Cortex of kidney (tissue), 1 donor: Measurements from ENCODE around the gene JPT1.
"Not testable (repeated sequence)": the region's sequence is repeated elsewhere in the genome, so short reads cannot be mapped to it uniquely, and the experiment has no call there.

ENCODE experiments used
- DNase-seq: peaks from one replicate; lab custom pipeline; 2025; lab: John Stamatoyannopoulos, UW

Gene JPT1

DNA sequence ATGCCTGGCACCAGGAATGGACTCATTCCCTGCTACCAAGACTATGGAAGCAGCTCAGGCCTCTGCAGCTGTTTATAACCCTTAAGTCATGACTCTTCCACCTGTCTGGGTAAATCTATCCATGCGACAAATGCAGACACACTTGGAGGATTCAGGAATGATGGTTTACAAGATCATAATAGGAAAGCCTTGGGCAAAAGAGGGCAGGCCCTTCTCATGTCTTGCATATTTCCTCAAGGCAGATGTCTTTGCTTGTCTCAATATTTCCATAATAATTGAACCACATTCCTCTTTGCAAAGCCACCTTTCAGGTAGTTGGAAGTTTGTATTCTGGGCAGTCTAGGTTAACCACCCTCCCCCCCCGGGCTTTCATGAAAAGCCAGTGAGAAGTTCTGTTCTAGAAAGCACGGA, 884 bp upstream of the JPT1 start:
- no peak for DNase-seq

DNA sequence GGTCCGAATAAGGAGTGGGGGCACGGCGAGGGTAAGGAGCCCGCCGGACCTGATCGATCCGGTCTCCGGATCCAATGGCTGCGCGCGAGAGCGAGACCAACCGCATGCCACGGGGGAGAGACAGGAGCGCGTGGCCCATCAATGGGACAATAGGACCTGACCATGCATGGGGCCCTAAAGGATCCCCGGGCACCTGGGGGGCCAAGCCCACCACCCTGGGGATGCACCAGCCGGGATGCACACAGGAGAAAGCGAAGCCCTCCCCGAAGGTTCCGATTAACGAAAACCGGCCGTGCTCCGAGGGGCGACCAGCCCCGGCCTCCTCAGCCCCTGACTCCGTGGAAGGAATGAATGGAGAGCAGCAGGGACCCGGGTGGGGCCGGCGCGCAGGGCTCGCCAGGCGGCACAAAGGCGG, 525 bp downstream of the JPT1 start:
- no peak for DNase-seq

DNA sequence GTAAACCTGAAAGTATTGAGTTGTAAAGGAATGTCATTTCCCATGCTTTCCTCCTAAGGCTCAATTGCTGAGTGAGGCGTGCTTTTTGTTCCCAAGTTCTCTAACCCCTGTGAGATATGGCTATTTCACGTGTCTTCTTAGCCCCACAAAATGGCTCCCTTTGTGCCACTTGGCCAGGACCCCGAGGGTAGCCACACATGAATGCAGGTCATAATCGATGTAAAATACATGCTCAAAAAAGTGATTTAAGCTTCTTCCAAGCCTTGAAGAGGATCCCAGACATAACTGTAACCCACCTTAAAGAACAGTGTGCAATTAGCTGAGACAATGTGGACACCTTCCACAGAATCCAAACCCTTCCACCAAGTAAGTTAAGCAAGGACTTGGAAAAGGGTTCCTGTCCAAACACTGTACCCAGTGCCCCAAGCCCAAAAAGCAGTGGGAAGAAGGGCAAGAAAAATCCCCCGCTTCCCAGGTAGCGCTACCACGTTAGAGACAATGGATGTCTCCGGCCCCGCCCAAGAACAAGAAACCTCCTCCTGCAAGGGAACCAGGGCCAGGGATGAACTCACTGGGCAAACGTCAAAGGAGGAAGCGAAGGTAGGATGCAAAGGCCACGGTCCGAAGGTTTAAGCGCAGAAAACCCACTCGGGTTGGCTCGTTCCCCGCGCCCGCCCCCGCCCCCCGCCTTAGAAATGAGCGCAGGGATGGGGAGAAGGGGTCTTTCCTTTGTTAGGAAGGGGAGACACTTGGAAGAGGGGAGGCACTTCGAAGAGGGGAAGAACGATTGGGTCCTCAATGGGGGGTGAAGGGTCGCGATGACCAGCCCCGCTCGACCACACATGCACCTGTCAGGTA, 1.2 kb downstream of the JPT1 start:
- DNase-seq: no peak

DNA sequence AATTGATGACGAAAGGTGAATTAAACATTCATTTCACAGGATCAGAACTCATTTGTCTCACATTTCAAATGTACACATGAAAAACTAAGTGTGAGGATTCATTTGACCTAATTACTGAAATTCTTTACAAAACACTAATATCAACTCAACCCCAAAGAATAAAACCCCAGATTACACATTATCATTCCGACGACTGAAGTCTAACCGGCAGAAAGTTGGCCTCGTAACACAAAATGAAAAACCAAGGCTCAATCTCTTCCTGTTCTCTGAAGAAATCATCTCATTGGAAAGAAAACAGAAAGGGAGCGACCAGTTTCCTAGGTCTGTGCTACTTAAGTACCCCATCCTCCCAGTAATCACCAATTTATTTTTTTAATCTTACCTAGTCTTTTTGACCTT, 1.8 kb downstream of the JPT1 start:
- no peak for DNase-seq

DNA sequence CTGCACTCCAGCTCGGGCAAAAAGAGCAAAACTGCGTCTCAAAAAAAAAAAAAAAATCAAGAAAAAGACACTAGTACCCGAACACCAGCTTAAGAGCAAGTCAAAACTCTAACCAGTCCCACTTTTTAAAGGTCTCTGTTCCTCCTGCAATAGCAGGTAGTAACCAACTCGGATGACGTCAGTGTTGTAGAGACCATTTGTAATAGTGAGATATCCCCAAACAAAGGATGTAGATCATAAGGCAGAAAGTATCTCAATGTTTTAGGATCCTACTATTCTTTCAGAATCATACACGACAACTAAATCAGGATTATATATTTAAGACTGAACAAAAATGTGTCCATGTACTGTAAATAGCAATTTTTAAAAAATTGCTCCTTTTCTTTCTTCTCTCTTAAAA, 2.4 kb downstream of the JPT1 start:
- DNase-seq: no peak

DNA sequence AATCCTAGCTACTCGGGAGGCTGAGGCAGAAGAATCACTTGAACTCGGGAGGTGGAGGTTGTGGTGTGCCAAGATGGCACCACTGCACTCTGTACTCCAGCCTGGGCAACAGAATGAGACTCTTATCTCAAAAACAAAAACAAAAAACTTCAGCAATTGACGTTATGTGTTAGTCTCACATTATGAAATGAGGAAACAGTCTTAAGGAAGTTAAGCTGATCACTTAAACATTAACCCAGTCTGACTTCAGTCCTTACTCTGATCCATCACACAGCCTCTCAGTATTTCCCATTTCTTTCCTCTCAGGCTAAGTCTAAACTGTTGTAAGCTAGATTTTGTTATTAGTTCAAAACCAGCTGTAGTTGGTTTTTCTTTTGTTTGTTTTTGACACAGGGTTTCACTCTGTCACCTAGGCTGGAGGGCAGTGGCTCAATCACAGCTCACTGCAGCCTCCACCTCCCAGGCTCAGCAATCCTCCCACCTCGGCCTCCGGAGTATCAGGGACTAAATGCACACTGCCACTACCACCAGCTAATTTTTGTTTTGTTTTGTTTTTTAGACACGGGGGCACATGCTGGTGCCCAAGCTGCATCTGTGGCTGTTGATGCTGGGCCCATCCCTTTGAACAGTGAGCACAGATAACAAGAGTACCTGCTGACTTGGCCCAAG, 6.3 kb downstream of the JPT1 start:
- no peak for DNase-seq

DNA sequence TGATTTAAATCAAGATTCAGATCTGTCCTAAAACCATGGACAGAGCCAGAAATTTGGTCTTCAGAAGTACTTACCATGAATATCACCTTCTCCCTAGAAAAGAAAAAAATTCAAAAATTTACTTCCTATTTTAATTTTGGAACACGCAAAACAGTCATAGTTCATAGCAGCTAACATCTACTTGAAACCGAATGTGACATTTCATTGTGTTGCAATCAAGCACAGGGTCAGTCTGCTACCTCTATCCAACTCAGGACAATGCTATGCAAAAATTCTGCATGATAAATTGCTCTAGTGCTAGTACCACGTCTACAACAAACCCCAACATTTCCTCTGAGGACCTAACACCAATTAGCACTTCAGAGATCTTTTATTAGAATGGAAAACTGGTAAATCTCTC, 7.7 kb downstream of the JPT1 start:
- DNase-seq: no peak

DNA sequence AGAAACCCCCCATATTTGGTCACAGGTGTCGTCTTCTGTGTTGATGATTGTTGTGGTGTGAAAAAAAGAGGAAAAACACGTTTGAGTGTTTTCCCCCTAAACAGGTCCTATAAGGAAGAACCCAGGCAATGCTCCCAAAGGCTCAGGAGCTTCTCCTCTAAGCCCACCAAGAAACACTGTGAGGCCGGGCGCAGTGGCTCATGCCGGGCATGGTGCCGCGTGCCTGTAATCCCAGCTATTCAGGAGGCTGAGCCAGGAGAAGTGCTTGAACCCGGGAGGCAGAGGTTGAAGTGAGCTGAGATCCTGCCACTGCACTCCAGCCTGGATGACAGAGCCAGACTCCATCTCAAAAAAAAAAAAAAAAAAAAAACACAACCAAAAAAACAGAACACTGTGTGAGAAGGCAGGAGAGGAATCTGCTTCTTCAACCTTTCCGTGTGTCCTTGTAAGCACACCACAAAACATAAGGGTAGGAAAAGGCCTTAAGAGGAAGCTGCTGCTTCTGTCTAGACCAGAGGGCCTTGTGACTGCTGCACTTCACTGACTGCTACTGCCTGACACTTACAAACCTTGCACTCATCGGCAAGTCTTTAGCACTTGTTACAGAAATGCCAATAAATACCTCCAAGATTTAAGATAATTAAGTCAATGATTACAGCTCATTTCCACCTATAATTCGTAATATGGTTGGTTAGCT, 9.3 kb downstream of the JPT1 start:
- no peak for DNase-seq

DNA sequence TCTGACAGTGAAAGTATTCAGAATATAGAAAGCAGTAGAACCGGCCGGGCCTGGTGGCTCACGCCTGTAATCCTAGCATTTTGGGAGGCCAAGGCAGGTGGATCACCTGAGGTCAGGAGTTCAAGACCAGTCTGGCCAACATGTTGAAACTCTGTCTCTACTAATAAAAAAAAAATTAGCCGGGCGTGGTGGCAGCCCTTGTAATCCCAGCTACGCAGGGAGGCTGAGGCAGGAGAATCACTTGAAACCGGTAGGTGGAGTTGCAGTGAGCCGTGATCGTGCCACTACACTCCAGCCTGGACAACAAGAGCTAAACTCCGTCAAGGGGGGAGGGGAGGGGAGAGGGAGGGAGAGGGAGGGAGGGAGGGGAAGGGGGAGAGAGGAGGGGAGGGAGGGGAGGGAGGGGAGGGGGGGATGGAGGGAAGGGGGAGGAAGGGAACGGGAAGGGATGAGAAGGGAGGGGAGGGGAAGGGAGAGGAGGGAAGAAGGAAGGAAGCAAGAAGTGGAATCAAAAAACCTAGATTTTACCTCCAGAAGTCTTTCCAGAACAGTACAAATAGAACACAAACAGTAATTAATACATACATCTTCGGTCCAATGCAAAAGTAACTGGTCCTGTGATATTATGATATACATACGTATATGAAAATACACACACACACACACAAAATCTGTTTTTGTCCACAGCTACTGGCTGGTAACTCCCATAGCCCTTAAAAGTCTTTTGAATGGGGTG, 11.9 kb downstream of the JPT1 start:
- DNase-seq: no peak

DNA sequence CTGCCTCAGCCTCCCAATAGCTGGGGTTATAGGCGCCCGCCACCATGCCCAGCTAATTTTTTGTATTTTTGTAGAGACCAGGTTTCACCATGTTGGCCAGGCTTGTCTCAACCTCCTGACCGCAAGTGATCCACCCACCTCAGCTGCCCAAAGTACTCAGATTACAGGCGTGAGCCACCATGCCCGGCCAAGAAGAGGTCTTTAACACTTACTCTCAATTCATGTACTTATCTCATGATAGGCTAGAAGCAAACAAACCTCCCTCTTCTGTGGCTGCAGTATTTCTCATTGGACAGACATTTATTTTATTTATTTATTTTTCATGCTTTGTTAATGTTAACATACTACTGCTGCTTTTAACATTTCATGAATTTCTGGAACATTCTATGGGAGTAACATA, 15.8 kb downstream of the JPT1 start:
- DNase-seq: no peak

DNA sequence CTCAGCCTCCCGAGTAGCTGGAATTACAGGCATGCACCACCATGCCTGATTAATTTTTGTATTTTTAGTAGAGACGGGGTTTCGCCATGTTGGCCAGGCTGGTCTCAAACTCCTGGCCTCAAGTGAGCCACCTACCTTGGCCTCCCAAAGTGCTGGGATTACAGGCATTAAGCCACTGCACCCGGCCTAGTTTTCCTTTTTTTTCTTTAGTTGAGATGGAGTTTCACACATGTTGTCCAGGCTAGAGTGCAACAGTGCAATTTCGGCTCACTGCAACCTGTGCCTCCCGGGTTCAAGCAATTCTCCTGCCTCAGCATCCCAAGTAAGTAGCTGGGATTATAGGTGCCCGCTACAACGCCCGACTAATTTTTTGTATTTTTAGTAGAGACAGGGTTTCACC, 16.6 kb downstream of the JPT1 start:
- DNase-seq: not testable (repeated sequence)

DNA sequence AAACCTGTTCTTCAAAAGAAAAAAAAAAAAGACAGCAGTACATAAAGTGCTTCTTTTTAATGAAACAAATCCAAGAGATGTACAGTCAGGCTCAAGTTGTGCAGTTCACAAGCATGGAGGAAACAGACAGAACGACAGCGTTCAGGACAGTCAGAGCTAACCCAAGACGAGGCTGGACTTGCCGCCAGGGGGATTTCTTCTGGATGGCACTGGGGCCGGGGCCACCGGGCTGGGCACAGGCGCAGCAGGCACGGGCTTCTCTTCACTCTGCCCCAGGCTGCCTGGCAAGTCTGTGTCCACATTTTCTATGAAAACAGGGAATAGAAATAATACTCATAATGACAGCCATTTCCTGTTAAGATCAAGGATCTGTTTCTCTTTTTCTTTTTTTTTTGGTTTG, 18.4 kb downstream of the JPT1 start:
- no peak for DNase-seq

DNA sequence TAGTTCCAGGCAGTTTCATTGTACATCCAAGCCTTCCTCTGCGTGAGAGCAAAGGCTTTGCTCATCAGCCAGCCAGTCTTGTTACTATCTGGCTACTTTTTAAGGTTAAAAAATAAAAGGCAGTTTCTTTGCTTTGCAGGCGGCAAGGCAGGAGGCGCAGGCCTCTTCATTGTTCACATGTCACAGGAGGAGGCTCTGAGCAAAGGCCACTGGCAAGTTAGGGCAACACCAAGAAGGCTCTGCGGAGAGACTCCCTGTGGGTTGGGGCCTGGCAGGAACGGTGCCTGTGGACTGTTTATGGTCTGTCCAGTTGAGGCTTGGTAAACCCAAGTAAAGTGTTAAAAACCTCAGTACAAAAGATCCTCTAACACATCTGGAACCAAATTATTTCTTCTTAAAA, 18.9 kb downstream of the JPT1 start:
- no peak for DNase-seq

DNA sequence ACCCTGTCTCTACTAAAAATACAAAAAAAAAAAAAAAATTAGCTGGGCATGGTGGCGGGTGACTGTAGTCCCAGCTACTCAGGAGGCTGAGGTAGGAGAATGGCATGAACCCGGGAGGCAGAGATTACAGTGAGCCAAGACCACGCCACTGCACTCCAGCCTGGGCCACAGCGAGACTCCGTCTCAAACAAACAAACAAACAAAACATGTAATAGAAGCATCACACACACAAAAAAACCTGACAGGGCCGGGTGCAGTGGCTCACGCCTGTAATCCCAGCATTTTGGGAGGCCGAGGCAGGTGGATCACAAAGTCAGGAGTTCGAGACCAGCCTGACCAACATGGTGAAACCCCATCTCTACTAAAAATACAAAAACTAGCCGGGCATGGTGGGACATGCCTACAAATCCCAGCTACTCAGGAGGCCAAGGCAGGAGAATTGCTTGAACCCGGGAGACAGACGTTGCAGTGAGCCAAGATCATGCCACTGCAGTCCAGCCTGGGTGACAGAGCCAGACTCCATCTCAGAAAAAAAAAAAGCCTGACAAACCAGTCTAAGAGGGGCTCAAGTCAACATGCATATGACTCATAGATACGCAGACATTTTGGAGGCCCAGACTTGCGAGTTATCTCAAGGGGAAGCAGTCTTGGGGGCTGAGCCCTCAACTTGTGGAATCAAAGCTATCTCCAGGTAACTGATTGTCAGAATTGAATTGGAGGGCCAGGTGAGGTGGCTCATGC, 20.5 kb downstream of the JPT1 start:
- DNase-seq: not testable (repeated sequence)

DNA sequence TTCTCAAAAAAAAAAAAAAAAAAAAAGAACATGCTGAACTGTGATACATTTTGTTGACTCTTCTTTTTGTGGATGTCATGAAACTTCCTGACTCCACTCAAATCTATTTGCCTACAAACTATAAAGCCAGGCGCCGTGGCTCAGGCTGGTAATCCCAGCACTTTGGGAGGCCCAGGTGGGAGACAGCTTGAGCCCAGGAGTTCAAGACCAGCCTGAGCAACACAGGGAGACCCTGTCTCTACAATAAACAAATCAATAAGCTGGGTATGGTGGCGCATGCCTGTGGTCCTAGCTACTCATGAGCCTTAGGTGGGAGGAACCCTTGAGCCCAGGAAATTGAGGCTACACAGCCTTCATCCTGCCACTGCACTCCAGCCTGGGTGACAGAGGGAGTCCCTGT, 21.3 kb downstream of the JPT1 start:
- DNase-seq: no peak

DNA sequence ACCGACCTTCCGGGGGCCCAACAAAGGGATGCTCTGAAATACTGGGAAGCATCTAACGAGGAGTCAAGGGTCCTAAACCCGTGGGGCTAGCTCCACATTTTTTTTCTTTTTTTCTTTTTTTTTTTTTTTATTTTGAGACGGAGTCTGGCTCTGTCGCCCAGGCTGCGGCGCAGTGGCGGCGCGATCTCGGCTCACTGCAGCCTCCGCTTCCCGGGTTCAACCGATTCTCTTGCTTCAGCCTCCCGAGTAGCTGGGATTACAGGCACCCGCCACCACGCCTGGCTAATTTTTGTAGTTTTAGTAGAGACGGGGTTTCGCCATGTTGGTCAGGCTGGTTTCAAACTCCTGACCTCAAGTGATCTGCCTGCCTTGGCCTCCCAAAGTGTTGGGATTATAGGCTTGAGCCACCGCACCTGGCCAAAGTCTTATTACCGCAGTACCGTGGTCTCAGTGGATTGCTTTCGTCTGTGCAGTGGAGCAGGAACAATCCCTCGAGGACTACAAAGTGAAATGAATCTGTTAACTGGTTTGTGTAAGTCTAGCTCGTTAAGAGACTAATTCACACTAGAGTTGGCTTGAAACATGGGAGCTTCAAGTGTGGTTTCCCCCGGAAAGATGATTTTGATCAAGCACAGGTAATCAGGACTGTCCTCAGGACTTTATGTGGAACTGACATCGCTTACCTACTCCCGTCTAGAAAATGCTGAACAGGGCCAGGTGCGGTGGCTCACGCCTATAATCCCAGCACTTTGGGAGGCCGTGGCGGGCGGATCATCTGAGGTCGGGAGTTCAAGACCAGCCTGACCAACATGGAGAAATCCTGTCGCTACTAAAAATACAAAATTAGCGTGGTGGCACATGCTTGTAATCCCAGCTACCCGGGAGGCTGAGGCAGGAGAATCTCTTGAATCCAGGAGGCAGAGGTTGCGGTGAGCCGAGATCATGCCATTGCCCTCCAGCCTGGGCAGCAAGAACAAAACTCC, 22.0 kb downstream of the JPT1 start:
- not testable (repeated sequence) for DNase-seq

DNA sequence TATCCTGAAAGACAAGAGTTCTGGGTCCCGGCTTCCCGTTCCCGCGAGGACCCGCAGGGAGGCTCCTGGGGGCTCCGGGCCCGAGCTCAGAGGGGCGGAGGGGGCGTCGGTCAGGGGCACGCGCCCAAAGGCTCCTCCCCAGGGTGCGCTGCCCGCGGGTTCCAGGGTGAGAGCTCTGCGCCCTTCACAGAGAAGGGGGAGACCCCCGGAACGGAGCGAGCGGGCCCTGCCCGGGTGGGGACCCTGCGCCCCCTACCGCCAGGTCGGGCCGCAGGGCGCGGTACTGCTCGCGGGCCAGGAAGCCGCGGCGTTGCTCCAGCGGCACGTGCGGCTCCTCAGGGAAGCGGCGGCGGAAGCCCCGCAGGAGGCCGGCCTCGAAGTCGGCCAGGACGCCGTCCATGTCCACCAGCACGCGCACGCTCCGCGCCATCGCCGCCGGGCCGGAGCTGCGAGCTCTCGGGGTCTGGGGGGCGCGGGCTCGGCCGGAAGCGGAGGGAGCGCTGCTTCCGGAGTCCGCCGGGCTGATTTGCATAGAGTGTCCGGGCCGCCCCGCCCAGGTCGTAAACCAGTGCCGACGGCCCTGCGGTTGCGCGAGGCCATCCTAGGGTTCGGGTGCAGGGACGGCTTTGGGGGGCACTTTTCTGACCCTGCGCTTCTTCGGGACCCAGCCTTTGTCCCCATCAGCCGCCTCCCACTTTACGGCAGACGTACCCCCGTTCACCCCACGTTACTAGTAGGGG, 22.9 kb downstream of the JPT1 start, which contains the start of gene NT5C:
NT5C (minus strand) TSS at position 465 of the 740 bp plus-strand sequence; CDS start at position 430, 35 bp downstream.
- no peak for DNase-seq

DNA sequence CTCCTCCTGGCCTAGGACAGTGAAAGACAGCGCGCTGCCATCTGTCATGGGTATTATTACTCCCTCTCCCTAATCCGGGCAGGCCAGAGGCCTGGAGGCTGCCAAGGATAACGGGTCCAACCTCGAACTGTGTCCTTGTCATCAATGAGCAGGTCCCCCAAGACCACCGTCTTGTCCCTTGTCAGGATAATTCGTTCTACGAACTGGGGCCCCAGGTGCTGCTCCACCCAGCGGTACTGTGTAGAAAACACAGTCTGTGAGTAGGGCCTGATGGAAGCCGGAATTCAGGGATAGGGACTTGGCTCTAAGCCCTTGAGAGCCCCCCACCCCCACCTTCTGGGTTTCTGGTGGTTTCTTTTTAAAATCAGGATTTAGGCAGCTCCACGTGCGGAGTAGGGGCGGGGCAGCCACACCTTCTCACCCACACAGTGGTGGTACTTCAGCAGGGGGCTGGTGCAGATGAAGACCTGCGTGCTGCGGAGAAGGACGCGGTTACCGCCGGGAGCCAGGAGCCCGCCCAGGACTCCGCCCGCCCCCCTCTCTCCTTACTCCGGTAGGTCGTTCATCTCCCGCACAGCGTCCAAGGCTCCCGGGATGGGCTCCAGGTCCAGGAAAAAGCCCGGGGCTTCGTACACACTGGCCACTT, 23.6 kb downstream of the JPT1 start:
- no peak for DNase-seq

DNA sequence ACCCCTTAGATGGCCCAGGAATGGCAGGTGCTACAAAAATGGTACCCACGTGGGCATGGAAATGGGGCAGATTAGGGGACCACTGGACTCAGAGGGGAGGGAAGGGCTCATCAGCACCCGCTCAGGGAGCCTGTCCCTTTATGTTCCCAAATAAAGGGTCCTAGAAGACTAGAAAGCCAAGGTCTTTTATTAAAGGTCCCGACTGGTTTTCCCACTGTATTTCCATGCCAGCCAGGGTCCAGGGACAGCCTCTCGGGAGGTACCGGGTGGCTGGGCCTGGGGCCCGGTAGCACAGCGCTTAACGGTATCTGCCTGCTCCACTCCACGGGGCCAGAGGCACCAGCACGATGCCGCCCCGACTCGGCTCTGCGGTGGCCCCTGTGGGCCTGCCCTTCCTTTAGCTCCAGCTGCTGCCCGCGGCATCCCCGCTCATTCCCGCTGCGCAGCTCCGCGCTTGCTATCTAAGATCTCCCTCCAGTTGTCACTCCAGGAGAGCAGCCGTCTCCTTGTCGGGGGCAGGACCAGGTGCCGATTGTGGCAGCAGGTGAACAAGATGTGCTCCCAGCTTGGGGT, 24.2 kb downstream of the JPT1 start:
- DNase-seq: no peak
